ENCODE results near the gene ACOX1. TPM values are rescaled to one million over a fixed set of nuclear protein-coding genes. Genes with fewer than 3 reads are reported as not detected.

ACOX1 gene
- total and polyA plus RNA-seq, 2 of the 13 experiments (the other 11 are each of a cell fraction or from before 2014, with no cell fraction given): 86.4 to 120 TPM

DNA sequence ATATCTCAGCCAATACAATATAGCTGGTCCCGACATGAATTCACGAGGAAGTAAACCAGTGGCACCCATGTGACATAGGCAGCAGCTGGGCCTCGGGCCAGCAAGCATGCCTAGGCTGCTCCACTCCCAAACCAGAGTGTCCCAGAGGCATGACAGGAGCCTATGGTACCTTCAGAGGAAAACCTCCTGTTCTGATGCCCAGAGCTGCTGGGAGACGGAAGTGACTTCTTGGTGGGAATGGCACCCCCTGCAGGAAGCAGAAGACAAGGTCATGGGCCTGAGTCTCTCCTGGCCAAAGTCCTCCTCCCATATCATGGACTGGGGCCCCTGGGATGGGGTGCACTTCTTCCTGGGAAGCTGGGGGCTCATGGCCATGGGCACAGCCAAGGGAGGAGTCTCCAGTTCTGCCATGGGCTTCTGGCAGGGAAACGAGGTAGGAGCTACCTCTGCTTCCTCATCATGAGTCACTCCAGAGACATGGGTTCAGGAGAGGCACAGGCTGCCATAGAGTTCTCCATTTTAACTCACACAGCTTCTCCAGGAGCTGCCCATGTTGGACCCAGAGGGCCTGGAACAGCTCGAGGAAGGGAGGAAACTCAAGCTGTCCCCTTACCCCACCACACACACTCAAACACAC is 51.6 kb downstream of the ACOX1 start (continued):
- TF ChIP-seq, protein P1, sequence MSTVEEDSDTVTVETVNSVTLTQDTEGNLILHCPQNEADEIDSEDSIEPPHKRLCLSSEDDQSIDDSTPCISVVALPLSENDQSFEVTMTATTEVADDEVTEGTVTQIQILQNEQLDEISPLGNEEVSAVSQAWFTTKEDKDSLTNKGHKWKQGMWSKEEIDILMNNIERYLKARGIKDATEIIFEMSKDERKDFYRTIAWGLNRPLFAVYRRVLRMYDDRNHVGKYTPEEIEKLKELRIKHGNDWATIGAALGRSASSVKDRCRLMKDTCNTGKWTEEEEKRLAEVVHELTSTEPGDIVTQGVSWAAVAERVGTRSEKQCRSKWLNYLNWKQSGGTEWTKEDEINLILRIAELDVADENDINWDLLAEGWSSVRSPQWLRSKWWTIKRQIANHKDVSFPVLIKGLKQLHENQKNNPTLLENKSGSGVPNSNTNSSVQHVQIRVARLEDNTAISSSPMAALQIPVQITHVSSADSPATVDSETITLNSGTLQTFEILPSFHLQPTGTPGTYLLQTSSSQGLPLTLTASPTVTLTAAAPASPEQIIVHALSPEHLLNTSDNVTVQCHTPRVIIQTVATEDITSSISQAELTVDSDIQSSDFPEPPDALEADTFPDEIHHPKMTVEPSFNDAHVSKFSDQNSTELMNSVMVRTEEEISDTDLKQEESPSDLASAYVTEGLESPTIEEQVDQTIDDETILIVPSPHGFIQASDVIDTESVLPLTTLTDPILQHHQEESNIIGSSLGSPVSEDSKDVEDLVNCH (CRISPR knock-in tag; IDR thresholded peaks at IDR 0.05): no peak
- TF ChIP-seq BORCS8-MEF2B (CRISPR knock-in tag; IDR thresholded peaks at IDR 0.05) (no peak), GLI4 (CRISPR knock-in tag; IDR thresholded peaks at IDR 0.05; ENCODE audit: borderline replicate concordance) (no peak), ZNF337 (CRISPR knock-in tag; IDR thresholded peaks at IDR 0.05; ENCODE audit: borderline replicate concordance, low read depth) (no peak), ZFAT (CRISPR knock-in tag; conservative IDR thresholded peaks at IDR 0.05) (no peak), ZNF282 (IDR thresholded peaks at IDR 0.05; ENCODE audit: partially characterized antibody) (no peak), ZNF703 (CRISPR knock-in tag; IDR thresholded peaks at IDR 0.05; ENCODE audit: borderline replicate concordance) (no peak), HOXA7 (CRISPR knock-in tag; IDR thresholded peaks at IDR 0.05) (no peak), ZFX (CRISPR knock-in tag; IDR thresholded peaks at IDR 0.05; ENCODE audit: low read depth) (0 out of 2 replicates have a peak, but pooled peaks have one; percentile 30), SUZ12 (IDR thresholded peaks at IDR 0.05; ENCODE audit: low read depth, low read length) (no peak), MLLT10 (CRISPR knock-in tag; IDR thresholded peaks at IDR 0.05) (no peak)
- TF ChIP-seq, protein P2, sequence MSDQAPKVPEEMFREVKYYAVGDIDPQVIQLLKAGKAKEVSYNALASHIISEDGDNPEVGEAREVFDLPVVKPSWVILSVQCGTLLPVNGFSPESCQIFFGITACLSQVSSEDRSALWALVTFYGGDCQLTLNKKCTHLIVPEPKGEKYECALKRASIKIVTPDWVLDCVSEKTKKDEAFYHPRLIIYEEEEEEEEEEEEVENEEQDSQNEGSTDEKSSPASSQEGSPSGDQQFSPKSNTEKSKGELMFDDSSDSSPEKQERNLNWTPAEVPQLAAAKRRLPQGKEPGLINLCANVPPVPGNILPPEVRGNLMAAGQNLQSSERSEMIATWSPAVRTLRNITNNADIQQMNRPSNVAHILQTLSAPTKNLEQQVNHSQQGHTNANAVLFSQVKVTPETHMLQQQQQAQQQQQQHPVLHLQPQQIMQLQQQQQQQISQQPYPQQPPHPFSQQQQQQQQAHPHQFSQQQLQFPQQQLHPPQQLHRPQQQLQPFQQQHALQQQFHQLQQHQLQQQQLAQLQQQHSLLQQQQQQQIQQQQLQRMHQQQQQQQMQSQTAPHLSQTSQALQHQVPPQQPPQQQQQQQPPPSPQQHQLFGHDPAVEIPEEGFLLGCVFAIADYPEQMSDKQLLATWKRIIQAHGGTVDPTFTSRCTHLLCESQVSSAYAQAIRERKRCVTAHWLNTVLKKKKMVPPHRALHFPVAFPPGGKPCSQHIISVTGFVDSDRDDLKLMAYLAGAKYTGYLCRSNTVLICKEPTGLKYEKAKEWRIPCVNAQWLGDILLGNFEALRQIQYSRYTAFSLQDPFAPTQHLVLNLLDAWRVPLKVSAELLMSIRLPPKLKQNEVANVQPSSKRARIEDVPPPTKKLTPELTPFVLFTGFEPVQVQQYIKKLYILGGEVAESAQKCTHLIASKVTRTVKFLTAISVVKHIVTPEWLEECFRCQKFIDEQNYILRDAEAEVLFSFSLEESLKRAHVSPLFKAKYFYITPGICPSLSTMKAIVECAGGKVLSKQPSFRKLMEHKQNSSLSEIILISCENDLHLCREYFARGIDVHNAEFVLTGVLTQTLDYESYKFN (CRISPR knock-in tag; conservative IDR thresholded peaks at IDR 0.05): peak; percentile 53
- TF ChIP-seq, protein P3, sequence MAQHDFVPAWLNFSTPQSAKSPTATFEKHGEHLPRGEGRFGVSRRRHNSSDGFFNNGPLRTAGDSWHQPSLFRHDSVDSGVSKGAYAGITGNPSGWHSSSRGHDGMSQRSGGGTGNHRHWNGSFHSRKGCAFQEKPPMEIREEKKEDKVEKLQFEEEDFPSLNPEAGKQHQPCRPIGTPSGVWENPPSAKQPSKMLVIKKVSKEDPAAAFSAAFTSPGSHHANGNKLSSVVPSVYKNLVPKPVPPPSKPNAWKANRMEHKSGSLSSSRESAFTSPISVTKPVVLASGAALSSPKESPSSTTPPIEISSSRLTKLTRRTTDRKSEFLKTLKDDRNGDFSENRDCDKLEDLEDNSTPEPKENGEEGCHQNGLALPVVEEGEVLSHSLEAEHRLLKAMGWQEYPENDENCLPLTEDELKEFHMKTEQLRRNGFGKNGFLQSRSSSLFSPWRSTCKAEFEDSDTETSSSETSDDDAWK (CRISPR knock-in tag; IDR thresholded peaks at IDR 0.05): no peak
- TF ChIP-seq, protein P4, sequence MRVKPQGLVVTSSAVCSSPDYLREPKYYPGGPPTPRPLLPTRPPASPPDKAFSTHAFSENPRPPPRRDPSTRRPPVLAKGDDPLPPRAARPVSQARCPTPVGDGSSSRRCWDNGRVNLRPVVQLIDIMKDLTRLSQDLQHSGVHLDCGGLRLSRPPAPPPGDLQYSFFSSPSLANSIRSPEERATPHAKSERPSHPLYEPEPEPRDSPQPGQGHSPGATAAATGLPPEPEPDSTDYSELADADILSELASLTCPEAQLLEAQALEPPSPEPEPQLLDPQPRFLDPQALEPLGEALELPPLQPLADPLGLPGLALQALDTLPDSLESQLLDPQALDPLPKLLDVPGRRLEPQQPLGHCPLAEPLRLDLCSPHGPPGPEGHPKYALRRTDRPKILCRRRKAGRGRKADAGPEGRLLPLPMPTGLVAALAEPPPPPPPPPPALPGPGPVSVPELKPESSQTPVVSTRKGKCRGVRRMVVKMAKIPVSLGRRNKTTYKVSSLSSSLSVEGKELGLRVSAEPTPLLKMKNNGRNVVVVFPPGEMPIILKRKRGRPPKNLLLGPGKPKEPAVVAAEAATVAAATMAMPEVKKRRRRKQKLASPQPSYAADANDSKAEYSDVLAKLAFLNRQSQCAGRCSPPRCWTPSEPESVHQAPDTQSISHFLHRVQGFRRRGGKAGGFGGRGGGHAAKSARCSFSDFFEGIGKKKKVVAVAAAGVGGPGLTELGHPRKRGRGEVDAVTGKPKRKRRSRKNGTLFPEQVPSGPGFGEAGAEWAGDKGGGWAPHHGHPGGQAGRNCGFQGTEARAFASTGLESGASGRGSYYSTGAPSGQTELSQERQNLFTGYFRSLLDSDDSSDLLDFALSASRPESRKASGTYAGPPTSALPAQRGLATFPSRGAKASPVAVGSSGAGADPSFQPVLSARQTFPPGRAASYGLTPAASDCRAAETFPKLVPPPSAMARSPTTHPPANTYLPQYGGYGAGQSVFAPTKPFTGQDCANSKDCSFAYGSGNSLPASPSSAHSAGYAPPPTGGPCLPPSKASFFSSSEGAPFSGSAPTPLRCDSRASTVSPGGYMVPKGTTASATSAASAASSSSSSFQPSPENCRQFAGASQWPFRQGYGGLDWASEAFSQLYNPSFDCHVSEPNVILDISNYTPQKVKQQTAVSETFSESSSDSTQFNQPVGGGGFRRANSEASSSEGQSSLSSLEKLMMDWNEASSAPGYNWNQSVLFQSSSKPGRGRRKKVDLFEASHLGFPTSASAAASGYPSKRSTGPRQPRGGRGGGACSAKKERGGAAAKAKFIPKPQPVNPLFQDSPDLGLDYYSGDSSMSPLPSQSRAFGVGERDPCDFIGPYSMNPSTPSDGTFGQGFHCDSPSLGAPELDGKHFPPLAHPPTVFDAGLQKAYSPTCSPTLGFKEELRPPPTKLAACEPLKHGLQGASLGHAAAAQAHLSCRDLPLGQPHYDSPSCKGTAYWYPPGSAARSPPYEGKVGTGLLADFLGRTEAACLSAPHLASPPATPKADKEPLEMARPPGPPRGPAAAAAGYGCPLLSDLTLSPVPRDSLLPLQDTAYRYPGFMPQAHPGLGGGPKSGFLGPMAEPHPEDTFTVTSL (CRISPR knock-in tag; IDR thresholded peaks at IDR 0.05; ENCODE audit: borderline replicate concordance): no peak
- TF ChIP-seq, protein P5, sequence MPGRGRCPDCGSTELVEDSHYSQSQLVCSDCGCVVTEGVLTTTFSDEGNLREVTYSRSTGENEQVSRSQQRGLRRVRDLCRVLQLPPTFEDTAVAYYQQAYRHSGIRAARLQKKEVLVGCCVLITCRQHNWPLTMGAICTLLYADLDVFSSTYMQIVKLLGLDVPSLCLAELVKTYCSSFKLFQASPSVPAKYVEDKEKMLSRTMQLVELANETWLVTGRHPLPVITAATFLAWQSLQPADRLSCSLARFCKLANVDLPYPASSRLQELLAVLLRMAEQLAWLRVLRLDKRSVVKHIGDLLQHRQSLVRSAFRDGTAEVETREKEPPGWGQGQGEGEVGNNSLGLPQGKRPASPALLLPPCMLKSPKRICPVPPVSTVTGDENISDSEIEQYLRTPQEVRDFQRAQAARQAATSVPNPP (CRISPR knock-in tag; IDR thresholded peaks at IDR 0.05): no peak
